Ecto neural progenitor cell (in vitro differentiated cells): ENCODE data around the gene KIRREL3.

ENCODE experiments used
- DNase-seq: peaks from one replicate; pipeline ENCODE4 v3.0.0-alpha.2; 2018; ENCODE audit warnings: low spot score

The KIRREL3 gene

GRCh38 chr11:126437731-126438130 lies 562.8 kb downstream of the KIRREL3 start:
- no peak for DNase-seq

- DNase-seq: no peak
Observed at GRCh38 chr11:126436209-126436755, 564.3 kb downstream of the KIRREL3 start.

- no peak for DNase-seq
Observed at GRCh38 chr11:126434950-126435335, 565.6 kb downstream of the KIRREL3 start.

GRCh38 chr11:126433989-126434949 lies 566.3 kb downstream of the KIRREL3 start:
- no peak for DNase-seq

GRCh38 chr11:126433244-126433846 lies 567.2 kb downstream of the KIRREL3 start:
- no peak for DNase-seq

GRCh38 chr11:126432525-126432924 lies 568.0 kb downstream of the KIRREL3 start:
- DNase-seq: no peak

- DNase-seq: no peak
Observed at GRCh38 chr11:126432065-126432461, 568.5 kb downstream of the KIRREL3 start.

GRCh38 chr11:126431401-126432064 lies 569.0 kb downstream of the KIRREL3 start:
- no peak for DNase-seq

GRCh38 chr11:126430581-126431335 lies 569.8 kb downstream of the KIRREL3 start:
- DNase-seq: no peak

GRCh38 chr11:126426820-126427749 lies 573.5 kb downstream of the KIRREL3 start:
- DNase-seq: no peak

GRCh38 chr11:126426106-126426505 lies 574.5 kb downstream of the KIRREL3 start:
- no peak for DNase-seq

- no peak for DNase-seq
Observed at GRCh38 chr11:126424471-126425039, 576.0 kb downstream of the KIRREL3 start.

GRCh38 chr11:126423743-126424142 lies 576.8 kb downstream of the KIRREL3 start:
- no peak for DNase-seq

- DNase-seq: no peak
Observed at GRCh38 chr11:126423154-126423553, 577.4 kb downstream of the KIRREL3 start.

GRCh38 chr11:126422446-126422845 lies 578.1 kb downstream of the KIRREL3 start:
- no peak for DNase-seq

GRCh38 chr11:126421271-126421671 lies 579.3 kb downstream of the KIRREL3 start:
- no peak for DNase-seq

GRCh38 chr11:126420698-126421256 lies 579.8 kb downstream of the KIRREL3 start:
- no peak for DNase-seq

GRCh38 chr11:126419801-126420697 lies 580.5 kb downstream of the KIRREL3 start:
- DNase-seq: no peak

GRCh38 chr11:126418887-126419286 lies 581.7 kb downstream of the KIRREL3 start:
- no peak for DNase-seq
